NOMO-1 (cell line): ENCODE measurements around the gene CX3CL1.
A peak's percentile ranks its signal among the peaks of the same experiment; 100 is the strongest.

Experiments
- DNase-seq, 2 experiments: peaks; one replicate each; lab custom pipeline; 2025; ENCODE audit not compliant: unreplicated experiment in 2 of 2; lab: John Stamatoyannopoulos, UW

The CX3CL1 gene

GRCh38 chr16:57401943-57402640 is 29.8 kb downstream of the CX3CL1 start:
- no peak for DNase-seq

- no peak for DNase-seq
Observed at GRCh38 chr16:57403965-57404817, 31.9 kb downstream of the CX3CL1 start, which contains the start of gene CCL17. CCL17 (plus strand) TSS chr16:57404767; CDS start chr16:57413933, 9,166 bp downstream.

- no peak for DNase-seq
Observed at GRCh38 chr16:57405097-57405496, 32.8 kb downstream of the CX3CL1 start.

GRCh38 chr16:57406881-57407280 is 34.6 kb downstream of the CX3CL1 start:
- DNase-seq, result peak; percentile 20 to 76

- no peak for DNase-seq
Observed at GRCh38 chr16:57407521-57408353, 35.4 kb downstream of the CX3CL1 start.

- DNase-seq, result no peak
Observed at GRCh38 chr16:57409065-57409464, 36.8 kb downstream of the CX3CL1 start.

- no peak for DNase-seq
Observed at GRCh38 chr16:57409870-57410587, 37.7 kb downstream of the CX3CL1 start.

GRCh38 chr16:57411362-57411976 is 39.2 kb downstream of the CX3CL1 start:
- DNase-seq, result no peak

GRCh38 chr16:57412584-57412983 is 40.3 kb downstream of the CX3CL1 start:
- no peak for DNase-seq

- DNase-seq, result peak in 1 of 2 experiments; percentile 11
Observed at GRCh38 chr16:57413301-57413730, 41.0 kb downstream of the CX3CL1 start.

GRCh38 chr16:57413733-57414132 is 41.4 kb downstream of the CX3CL1 start:
- no peak for DNase-seq

- no peak for DNase-seq
Observed at GRCh38 chr16:57416084-57416483, 43.8 kb downstream of the CX3CL1 start.

GRCh38 chr16:57419506-57419905 is 47.2 kb downstream of the CX3CL1 start:
- no peak for DNase-seq

- peak in 1 of 2 experiments; percentile 39 for DNase-seq
Observed at GRCh38 chr16:57422026-57422944, 50.0 kb downstream of the CX3CL1 start.

- DNase-seq, result no peak
Observed at GRCh38 chr16:57423152-57423551, 50.9 kb downstream of the CX3CL1 start.

- DNase-seq, result no peak
Observed at GRCh38 chr16:57424583-57424982, 52.3 kb downstream of the CX3CL1 start.

GRCh38 chr16:57426356-57426755 is 54.1 kb downstream of the CX3CL1 start:
- DNase-seq, result no peak

- no peak for DNase-seq
Observed at GRCh38 chr16:57427307-57427706, 55.0 kb downstream of the CX3CL1 start.

- DNase-seq, result no peak
Observed at GRCh38 chr16:57427824-57428223, 55.5 kb downstream of the CX3CL1 start.
